Measurements from ENCODE around the gene PSAPL1.

PSAPL1 gene

GRCh38 chr4:7434766-7435150, at the start of gene PSAPL1:
PSAPL1 (minus strand) TSS chr4:7434930; CDS start chr4:7434879, 51 bp downstream.
- DNase-seq (ENCODE audit: low spot score): peak; percentile 9

DNA sequence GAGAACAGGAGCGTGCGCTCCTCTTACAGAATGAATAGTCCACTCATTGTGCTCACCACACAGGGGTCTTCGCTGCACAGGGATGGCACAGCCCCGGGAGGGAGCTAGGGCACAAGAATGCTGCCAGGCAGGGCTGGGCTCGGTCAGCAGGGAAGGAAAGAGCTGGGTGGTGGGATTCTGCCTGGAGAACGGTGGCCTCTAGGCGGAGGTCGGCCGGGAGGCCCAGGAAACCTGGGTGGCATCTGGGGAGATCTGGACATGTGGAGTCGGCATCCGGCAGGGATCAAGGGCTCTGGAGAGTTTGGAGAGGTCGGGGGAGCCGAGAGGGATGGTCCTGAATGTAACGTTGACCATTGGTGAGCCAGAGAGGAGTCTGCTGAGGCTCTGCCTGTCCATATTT, 46.5 kb upstream of the PSAPL1 start:
- no peak for DNase-seq (ENCODE audit: low spot score)

DNA sequence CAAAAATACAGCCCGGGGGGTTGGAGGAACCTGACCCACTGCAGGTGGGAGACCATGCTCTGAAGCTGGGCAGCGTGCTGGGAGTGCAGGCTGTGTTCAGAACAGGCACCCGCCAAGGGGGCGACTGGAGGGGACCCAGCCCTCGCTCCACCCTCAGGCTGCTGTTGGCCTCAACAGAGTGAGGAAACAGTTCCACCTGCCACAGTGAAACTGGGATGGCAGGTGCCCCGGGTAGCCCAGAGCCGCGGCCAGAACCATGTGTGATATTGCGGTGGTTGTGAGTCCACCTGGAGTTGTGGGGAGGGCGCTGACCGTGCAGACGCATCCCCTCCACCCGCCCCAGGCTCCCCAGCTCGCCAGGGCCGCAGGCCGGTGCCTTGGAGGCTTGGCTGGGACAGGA, 45.7 kb upstream of the PSAPL1 start:
- DNase-seq (ENCODE audit: low spot score): no peak

DNA sequence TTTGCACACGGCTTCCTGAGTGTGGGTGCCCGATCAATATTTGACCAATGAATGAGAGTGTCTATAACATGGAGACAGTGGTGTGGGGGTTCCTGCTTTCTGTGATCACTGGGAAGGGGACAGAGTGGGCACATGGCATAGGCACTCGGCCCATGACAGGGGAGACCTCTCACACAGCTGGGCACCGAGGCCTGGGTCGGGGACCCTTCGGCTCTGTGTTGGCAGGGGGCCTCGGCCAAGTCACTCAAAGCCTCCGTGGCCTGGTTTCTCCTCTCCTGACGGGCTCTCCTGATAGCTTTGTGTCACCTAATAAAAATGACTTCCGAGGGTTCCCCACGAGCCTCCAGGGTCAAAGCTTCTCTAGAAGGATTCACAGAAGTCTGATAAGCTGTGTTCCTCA, 43.9 kb upstream of the PSAPL1 start:
- DNase-seq (ENCODE audit: low spot score): no peak

DNA sequence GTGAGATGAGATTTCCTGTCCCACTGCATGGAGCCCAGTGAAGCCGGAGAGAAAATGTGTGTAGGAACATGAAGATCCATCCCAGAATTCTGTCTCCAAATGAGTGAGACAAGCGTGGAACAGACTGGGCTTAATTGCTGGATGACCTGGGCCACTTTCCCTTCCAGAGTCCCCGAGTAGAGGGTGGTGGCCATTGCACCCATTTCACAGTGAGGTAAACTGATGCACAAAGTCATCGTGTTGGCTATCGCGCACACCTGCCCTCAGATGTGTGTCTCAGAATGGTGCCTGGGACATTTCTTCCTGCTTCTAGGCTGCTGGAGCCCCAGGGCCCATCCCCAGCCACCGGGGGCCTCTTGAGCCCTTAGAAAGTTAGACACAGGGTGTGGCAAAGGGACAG, 43.0 kb upstream of the PSAPL1 start:
- no peak for DNase-seq (ENCODE audit: low spot score)

DNA sequence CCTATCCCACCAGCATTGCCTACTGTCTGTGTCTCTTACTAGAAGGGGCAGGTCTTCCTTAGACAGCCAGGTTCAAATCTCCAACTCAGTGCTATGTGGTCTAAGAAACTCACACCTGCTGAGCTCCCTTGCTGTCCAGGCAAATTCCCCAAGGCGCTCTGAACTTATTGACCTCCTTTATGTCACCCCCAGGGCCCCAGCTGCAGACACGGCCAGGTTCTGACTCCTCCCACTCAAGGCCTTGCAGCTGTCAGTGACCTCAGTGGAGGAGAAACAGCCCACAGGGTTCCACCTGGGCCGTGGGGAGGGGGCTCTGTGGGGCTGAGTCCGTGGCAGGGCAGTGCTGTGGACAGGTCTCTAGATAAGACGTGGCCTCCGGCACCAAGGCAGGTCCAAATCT, 42.1 kb upstream of the PSAPL1 start:
- DNase-seq (ENCODE audit: low spot score): no peak

GRCh38 chr4:7475207-7475606, 40.5 kb upstream of the PSAPL1 start:
- DNase-seq (ENCODE audit: low spot score): no peak

GRCh38 chr4:7474320-7474719, 39.6 kb upstream of the PSAPL1 start:
- DNase-seq (ENCODE audit: low spot score): no peak

GRCh38 chr4:7473081-7473480, 38.4 kb upstream of the PSAPL1 start:
- DNase-seq (ENCODE audit: low spot score): no peak

DNA sequence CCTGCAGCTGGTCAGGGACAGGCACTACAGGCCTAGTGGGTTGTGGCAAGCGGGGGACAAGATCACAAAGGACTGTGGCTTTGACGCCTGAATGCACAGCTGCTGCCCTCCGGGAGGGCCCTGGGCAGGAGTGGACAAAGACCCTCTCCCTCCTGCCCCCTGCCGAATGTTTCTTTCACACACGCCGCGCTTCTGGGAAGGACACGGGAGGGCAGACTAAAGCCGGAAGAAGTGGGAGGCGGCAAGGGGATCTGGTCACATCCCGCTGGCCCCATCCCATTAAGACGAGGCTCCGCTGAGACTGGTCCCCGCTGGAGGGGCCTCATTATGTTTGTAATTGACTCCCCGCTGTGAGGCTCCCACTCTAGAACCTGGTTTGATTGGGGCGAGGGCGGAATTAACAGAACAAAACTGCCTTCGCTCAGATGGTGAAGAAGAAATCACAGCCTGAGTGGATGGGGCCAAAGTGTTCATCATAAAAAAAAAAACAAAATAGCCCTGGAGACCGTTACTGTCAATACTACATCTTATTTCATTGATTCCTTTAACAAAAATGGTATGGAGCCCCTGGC, 37.8 kb upstream of the PSAPL1 start:
- no peak for DNase-seq (ENCODE audit: low spot score)

DNA sequence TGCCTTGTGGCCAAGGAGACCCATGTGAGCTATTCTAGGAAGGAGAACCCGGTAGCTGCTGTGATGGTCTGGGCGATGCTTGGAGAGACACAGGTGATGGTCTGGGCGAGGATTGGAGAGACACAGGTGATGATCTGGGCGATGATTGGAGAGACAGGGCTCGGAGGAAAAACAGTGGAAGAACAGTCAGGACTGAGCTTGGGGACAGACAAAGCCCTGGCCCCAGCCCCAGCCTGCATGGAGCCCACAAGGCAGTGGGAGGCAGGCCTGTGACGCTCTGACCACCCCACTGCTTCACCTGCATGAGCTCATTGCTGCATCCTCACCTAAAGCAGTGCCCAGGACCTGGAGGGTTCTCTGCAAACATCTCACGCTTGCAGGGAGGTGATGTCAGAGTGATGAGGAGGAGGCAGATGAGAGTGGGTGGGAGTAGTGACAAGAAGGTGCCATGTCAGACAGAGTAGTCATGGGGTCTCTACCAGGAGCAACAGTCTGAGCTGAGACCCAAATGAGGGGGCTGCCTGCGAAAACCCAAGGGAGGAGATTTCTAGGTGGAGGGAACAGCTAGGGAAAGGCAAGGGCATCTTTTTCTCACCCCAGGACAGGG, 35.9 kb upstream of the PSAPL1 start:
- DNase-seq (ENCODE audit: low spot score): no peak

DNA sequence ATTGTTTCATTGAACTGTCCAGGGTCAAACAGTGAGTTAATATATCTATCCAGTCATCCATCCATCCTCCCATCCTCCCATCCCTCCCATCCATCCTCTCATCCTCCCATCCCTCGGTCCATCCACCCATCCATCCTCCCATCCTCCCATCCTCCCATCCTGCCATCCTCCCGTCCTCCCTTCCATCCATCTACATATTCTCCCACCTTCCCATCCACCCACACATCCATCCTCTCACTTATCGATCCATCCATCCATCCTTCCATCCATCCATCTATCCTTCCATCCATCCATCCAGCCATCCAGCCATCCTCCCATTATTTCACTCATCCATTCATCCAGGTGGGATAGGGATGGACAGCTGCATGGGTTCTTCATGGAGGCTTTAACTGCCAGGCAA, 35.4 kb upstream of the PSAPL1 start:
- no peak for DNase-seq (ENCODE audit: low spot score)

DNA sequence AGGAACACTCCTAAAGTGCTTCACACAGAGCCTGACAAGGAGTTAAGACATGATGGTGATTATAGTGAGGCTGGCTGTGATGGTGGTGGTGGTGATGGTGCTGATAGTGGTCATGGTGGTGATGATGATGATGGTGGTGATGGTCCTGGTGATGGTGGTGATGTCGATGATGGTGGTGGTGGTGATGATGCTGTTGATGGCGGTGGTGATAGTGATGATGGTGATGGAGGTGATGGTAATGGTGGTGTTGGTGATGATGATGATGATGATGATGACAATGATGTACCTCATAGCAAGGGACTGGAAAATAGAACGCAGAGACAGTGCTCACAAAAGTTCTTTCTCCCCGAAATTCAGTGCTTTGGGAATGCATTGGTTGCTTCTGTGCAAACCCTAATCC, 34.3 kb upstream of the PSAPL1 start:
- DNase-seq (ENCODE audit: low spot score): no peak

DNA sequence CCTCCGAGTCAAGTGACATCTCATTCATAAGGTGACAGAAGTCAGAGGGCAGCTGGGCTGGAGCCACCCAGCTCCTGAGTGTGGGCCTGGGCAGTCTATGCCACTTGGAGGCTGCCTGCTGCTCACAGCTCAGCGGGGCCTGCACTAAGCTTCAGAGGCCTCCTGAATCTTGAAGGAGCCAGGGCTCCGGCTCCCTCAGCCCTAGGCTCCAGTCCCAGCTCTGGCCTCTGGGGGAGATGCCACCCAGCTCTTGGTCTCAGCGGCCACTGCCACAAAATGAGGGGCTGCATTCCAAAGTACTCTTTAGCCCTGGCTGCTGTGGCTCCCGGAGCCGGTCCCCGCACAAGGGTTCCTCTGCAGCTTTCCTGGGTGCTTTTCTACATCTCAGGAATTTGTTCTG, 32.7 kb upstream of the PSAPL1 start:
- DNase-seq (ENCODE audit: low spot score): no peak

GRCh38 chr4:7466904-7467303, 32.2 kb upstream of the PSAPL1 start:
- no peak for DNase-seq (ENCODE audit: low spot score)

DNA sequence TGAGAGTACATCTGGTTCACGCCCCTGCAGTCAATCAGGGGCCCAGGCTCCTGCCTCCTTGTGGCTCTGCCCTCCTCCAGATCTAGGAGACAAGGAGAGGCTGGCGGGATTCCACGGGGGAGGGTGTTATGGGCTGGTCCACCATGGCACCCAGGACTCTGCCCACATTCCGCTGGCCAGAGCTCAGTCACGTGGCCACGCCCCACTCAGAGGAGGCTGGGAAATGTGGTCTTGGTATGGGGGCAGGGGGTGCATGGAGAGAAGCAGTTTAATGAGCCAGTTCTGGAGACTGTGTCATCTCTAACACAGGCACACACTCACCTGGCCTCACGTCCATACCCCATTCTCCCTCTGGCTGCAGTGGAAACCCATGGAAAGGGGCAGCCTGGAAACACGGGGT, 31.5 kb upstream of the PSAPL1 start:
- DNase-seq (ENCODE audit: low spot score): no peak

DNA sequence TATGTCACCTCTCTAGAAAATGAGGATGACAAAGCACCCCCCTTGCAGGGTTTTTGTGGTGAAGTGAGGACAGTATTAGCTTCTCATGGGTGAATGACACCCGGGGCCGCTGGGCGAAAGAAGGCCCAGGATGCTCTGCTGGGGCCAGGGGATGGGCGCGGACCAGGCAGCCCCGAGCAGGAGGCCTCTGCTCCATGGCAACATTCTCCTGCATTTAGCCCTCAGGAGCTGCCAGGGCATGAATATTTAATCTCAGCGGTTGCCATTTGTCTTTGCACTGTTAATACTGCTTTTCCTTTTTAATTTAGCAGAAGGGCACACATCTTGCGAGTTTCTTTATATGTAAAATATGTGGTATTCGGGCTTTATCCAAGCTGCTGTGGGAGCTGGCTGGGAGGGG, 30.3 kb upstream of the PSAPL1 start:
- DNase-seq (ENCODE audit: low spot score): no peak

GRCh38 chr4:7464259-7464655, 29.5 kb upstream of the PSAPL1 start:
- no peak for DNase-seq (ENCODE audit: low spot score)

- DNase-seq (ENCODE audit: low spot score): no peak
Measured at GRCh38 chr4:7463566-7464258, 29.0 kb upstream of the PSAPL1 start.

DNA sequence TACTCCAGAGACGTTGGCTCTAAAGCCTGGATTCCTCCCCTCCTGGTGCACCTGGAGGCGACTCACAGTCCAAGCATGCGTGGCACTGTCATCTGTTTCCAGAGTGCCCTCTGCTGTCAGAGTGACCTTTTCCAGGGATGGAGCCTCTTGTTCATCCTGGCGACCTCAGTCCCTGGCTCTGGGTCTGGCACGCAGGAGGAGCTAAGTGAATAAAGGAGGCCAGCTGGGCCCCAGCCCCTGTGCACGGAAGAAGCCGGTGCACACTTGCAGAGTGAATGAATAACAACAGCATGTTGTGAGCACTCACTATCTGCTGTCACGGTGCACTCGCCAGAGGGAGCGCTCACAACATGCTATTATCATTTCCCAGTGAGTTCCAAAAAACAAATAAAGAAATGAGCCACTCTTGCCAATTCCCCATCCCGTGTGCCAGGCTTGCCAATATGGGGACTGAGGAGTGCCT, 27.8 kb upstream of the PSAPL1 start:
- DNase-seq (ENCODE audit: low spot score): no peak

DNA sequence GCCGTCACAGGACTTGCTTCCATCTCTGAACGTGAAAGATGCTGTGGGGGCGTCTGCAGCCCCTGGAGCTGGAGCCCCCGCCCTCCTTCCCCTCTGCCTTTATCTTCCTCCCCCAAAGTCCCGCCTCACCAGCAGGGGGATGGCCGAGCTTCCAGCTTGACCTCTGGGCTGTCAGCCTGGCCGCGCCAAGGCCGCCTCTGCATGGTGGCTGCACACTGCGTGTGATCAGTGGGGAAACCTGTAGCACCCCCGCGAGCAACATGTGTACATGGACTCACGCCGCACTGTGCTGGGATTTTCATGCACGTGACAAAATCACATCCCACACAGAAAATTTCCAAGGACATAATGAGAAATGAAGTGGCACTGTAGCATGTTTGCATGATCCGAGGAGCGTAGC, 26.5 kb upstream of the PSAPL1 start:
- DNase-seq (ENCODE audit: low spot score): no peak

DNA sequence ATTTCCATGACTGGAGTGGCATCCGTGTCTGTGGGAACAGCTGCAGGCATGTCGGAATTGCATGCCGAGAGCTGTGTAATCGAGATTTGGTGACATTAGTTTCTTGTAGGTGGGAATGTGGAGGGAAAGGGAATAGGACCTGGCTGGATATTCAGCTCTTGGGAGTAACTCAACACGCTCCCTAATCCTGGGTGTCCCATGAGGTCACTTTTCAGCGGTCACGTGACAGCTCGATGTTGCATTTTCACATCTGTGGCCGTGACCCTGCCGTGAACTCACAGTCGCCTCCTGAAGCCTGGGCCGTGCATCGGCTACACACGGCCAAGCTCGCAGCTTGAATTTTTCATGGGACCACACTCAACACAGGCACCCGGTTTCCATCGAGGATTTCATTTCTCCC, 25.8 kb upstream of the PSAPL1 start:
- DNase-seq (ENCODE audit: low spot score): no peak

GRCh38 chr4:7459471-7459870, 24.7 kb upstream of the PSAPL1 start:
- no peak for DNase-seq (ENCODE audit: low spot score)

DNA sequence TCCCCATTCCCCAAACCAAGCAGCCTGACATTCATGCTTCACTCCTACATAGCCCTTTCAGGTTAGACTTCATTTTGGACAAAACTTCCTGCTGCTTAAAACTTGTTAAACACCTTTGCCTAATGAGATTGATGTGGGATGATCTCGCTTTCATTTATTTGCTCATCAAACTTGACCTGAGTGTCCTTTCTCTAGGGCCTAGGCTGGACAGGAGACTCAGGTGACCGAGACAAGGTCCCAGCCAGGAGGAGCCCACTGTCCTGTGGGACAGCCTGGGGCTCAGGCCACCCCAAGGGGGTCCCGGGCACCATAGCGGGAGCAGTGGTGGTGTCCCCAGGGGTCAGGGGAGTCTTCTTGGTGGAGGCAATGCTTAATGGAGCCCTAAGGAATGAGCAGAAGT, 23.7 kb upstream of the PSAPL1 start:
- DNase-seq (ENCODE audit: low spot score): no peak
